NCI-H446 (cell line): ENCODE measurements around the gene NADSYN1.

ENCODE experiments used
- DNase-seq, 2 experiments: peaks; one replicate each; lab custom pipeline; 2025; lab: John Stamatoyannopoulos, UW

Gene NADSYN1

DNA sequence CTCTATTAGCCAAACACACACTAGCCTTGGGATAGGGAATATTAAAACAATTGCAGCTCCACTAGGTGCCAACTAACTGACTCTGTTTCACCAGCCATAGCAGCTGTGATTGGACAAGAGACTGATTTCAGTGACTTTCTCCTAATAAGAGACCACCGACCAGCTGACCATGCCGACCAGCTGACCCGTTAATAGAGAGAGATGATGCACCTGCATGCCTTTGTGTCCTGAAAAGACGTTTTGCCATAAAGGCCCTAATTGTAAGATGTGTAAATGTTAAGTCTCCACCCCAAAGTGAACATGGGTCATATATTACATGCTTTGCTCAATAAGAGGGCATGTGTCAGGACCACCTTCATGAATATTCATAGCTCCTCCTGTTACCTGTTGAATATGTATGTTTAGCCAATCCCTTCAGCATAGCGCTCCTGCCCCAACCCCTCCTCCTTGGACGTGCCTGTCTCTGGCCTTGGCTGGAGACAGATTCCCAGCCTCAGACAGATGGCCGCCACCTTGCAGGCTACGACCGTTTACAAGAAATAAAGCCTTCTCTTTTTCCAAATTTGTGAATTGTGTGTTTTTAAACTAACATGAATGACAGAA, 1.3 kb upstream of the NADSYN1 start:
- DNase-seq, result peak in 1 of 2 experiments; percentile 44

DNA sequence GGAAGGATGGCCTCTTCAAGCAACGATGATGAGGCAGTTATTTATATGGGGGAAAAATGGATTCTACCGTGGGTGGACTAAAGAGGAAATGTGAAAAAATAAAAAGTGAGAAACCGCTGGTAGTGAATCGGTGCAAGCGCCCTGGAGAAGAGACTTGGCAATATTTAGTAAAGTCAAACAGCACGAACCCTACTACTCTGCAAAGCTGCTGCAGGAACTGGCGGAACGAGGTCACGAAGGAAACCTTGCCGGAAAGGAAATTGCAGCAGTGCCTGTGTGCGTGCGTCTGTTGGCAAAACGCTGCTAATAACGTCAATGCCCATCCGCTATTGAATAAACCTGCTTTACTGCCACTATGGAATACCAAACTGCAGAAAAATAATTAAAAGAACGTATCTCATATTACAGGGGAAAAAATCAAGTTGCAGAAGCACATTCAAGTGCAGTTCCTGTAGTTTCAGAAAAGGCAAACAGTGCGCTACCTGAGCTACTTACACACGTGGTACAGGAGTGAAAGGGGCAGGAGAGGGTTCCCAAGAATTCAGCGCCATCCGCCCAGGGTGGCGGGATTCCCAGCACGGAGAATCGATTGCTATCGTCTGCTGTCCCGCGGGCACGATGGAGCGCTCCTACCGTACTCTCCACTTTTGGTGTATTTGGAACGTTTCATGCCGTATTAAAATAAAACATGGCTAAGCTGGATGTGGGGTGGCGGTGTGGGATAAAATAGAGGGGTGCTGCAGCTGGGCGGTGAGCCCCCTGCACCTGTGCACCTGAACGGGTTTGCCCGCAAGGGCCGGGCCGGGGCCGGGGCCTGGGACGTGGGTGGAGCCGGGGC, 585 bp upstream of the NADSYN1 start:
- peak in 1 of 2 experiments; percentile 38 for DNase-seq

DNA sequence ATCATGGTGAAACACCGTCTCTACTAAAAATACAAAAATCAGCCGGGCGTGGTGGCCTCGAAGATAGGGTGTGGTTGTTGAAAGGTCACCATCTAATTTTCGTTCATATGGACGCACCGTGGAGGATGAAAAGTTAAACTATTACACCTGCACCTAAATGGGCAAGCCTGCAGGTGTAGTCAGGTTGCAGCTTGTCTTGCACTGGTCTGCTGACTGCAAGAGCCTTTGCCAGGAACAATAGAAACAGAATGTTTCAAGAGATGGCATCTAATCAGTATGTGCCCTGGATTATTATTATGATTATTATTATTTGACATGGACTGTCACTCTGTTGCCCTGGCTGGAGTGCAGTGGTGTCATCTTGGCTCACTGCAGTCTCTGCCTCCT, 908 bp downstream of the NADSYN1 start:
- DNase-seq, result no peak

DNA sequence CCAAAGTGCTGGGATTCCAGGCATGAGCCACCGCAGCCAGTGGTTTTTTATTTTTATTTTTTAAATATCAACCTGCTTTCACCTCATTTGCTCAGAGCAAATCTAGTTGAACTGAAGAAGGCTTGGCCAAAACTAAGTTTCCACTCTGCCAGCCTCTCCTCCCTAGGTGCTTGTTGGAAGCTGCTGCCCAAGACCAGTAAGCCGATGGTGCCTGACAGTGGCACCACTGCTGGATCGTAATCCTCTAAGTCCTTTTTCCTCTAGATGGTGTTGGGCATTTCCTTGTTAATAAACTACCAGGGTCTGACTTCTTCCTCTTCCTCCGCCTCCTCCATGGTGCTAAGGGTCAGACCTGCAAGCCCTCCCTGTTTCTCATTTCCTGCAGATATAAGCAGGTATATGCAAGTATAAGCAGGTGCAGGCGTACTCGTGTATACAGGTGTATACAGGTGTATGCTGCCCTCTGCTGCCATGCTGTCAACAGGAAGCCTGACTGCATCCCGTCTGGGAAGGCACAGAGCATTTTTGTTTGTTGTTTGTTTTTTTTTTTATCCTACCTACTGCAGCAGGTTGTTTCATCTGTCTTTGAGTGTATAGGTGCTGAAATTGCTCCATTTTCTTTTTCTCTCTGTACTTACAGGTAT, 1.6 kb downstream of the NADSYN1 start:
- DNase-seq, result no peak

DNA sequence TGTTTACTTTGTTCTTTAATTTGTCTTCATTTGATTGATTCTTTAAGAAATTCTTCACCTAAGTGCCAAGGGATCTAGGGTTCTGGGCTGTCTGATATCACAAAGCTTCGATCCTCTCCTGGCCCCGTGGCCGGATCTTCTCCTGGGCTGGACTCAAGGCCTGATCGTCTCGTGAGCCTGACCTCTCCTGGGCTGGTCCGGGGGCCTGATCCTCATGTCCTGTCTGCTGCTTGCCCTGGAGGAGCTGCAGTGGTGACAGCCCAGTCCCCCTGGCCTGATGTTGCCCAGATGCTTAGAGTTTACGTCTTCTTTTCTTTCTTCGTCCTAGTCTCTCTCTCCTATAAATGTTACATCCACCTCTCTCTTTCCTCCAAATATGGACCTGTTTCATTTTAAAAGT, 3.3 kb downstream of the NADSYN1 start:
- DNase-seq, result no peak

DNA sequence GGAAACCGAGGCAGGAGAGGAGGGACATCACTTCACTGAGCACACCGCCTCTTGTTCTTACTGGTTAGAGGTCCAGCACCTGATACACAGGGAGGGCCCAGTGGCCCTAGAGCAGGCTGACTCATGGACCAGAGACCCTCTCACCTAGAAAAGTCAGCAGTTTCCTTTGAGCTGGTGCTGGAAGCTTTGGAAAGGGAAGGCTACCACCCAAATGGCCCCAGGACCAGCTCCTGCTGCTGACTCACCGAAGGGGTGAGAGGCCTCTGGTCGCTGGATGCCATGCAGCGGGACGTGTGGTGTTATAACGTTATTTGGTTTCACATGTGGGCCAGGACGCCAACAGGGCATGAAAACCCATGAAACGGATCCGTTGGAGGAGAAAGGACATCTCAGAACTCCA, 3.8 kb downstream of the NADSYN1 start:
- DNase-seq, result no peak

DNA sequence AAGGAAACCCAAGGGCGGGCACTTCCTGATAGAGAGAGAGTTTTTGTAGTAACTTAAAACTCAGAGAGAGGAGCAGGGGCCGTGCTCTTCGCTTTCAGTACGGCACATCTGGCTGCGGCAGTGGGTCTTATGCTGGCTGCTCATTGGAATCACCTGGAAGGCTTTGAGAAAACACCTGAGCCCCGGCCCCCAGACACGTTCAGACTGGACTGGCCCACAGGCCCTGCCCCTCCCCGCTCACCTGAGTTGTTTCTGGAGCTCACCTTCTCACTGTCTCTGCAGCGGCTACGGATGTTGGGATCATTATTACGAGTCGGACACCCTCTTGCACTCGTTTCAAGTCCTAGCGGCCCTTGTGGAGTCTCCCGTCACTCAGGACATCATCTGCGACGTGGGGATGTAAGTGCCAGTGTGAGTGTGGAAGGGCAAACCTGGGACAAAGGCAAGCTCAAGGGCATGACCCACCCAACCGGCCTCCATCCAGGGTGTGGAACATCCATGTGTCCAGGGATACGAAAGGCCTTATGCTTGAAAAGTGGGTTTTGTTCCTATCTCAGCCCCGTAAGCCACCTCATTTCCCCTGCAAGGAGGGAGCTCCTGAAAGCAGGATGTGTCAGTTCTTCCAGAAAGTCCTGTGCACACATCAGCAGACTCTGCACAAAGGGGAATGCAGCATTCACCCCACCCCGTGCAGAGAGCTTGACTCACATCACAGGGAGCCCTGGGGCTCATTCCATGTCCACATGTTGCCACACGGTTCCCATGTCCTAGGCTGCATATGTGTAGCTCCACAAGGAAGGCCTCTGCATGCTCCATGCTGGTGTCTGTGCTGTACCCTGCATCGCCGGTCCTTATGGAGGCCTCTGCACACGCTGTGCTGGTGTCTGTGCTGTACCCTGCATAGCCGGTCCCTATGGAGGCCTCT, 5.4 kb downstream of the NADSYN1 start:
- no peak for DNase-seq

DNA sequence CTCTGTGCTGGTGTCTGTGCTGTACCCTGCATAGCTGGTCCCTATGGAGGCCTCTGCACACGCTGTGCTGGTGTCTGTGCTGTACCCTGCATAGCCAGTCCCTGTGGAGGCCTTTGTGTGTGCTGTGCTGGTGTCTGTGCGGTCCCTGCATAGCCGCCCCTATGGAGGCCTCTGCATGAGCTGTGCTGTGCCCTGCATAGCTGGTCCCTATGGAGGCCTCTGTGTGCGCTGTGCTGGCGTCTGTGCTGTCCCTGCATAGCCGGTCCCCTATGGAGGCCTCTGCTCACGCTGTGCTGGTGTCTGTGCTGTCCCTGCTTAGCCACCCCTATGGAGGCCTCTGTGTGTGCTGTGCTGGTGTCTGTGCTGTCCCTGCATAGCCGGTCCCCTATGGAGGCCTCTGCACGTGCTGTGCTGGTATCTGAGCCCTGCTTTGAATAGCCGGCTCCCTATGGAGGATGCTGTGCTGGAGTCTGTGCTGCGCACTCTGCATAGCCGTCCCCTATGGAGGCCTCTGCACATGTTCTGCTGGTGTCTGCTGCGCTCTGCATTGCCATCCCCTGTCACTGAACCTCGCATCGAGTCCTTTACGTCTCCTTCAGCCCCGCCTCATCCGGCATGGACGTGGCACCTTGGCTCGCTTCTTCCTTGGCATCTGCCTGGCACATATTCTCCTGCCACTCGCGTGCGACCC, 6.2 kb downstream of the NADSYN1 start:
- DNase-seq, result no peak

DNA sequence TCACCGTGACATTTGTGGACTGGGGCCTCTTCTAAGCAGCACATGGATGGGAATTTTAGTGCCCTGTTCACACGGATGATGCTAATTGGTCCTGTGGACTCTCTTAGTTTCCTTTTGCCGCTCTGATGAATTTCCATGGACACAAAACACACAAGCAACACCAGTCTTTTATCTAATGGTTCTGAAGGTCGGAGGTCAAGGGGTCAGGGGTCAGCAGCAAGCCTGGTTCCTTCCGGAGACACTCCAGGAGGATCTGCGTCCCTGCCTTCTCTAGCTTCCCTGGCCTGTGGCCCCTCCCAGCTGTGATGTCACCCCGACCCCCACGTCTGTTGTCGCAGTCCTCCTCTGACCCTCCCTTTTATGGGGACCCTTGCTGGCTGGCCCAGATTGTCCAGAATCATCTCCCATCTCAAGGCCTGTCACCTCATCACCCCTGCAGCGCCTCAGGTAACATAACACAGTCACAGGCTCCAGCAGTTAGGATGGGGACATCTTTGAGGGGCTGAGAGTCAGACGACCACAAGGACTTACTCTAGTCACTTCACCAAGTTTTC, 6.8 kb downstream of the NADSYN1 start:
- no peak for DNase-seq

DNA sequence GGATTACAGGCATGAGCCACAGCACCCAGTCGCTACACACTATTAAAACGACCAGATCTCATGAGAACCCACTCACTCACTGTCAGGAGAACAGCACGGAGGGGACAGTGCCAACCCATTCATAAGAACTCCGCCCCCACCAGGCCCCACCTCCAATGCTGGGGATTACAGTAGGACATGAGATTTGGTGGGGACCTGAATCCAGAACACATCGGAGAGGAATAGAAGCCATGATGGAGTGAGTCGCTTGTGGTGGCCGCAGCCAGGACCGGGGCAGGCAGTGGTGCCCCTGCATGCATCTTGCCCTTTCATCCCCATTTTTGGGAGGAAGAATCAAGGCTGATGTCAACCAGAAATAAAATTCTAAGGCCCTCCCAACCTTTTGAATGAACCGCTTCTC, 8.7 kb downstream of the NADSYN1 start:
- DNase-seq, result no peak

DNA sequence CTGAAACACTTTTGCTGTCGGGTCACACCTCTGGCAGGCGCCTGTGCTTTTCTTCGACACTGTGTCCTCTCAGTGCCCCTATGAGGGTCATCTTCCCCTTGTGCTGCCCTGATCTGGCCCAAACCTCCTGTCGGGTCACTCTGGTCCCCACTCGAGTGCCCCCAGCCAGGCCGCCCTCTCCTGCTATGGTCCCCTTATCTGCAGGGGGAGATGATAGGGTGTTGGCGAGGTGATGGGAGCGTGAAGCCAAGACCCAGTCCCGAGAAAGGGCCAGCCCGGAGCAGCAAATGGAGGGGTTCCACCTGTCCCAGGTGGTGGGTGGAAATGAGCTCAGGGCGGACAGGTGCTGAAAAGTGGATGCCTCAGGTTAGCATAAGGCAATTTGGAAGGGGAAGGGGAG, 9.7 kb downstream of the NADSYN1 start:
- no peak for DNase-seq

DNA sequence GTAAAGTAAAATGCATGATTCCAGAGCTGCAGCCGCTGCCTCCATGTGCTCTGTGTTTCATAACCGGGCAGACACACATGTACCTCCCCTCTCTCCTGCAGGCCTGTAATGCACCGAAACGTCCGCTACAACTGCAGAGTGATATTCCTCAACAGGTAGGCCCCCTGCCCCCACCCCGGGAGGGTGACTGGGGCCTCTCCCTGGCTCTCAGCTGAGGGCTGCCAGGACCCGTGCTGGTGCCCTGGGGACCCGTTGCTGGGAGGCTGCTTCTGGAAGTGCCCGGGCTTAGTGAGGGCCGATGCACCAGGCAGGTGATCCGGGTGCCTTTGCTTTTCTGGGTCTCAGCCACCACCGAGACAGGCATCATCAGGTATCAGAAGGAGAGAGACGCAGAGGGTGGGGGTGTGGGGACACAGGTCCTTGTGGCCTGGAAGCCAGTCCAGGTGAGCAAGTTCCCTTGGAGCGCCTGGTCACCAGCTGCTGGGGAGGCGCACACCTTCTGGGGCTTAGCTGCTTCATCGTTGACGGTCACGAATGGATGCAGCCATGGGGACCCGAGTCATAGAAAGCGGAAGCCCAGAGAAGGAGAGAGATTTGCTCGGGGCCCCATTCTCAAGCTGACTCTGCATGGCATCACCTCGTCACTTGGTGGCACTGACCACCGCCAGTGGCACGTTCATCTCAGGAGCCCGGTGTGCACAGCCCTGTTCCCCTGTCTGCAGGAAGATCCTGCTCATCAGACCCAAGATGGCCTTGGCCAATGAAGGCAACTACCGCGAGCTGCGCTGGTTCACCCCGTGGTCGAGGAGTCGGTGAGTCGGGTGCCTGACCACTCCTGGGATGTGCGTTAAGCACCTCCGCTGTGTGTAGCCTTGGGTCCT, 10.6 kb downstream of the NADSYN1 start:
- no peak for DNase-seq

DNA sequence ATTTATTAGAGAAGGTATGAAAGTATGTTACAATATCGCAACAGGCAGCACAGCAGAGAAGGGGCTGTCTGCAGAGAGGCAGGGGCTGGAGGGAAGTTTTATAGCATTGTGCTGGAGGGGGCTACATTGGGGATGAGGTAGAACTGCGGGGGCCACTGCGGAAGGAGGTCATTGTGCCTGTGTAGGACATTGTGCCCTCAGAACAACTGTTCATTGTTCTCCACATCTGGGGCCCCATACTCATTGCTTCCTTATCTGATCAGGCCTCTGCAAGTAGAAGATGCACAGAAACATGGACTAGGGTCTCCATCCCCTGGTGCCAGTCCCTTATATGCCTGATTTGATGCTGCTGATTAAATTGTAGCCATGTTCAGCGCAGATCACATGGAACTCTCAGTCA, 12.1 kb downstream of the NADSYN1 start:
- no peak for DNase-seq

DNA sequence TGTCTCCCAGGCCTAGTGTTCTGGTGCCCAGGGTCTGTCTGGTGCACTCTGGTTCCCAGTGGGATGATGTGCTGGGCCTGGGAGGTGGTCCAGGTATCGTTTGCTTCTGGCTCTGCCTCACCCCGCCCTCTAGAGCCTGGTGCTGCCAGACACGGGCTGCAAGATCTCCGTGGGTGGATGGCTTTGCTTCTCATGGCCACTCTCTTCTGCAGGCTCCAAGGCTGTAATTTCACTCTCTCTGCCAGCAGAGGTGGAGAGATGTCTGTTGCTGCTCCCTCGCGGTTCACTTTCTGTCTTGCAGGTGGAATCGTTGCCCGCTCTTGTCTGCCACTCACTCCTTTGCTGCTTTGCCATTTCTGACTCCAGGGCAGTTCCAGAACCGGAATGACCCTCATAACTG, 13.4 kb downstream of the NADSYN1 start:
- DNase-seq, result no peak

DNA sequence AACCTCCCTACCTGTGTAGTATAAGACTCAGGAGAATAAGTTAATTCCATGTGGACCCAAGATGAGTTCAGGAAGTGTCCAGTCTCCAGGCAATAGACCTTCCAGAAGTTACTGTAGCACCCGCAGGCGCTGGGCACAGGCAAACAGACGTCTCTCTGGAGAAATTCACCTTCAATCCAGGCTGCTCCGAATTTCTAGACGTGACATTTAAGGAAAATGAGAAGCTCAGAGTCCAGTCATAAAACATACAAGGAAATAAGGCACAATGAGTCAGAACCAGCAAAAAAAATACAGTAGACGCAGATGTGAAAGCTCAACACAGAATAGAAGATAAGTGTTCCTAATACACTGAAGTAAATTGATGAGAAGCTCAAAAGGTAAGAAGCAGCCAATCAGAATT, 14.2 kb downstream of the NADSYN1 start:
- DNase-seq, result no peak

DNA sequence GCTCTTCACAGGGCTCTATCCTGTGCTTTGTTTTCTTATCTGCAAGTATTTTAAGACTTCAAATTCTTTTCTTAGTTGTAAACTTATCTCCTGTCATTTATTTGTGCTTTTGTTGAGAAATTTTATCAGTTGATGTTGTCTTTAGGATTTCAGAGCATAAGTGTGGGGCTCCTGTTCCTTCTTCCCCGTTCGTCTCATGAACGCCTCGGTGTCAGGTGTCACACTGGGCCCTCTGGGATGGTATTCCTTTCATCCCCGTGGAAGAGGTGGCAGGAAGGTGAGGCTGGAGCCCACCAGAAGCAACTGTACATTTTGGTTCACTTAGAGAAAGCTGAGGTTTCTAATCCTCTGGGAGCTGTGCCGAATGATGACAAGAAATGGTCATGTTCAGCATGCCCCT, 17.9 kb downstream of the NADSYN1 start:
- no peak for DNase-seq

DNA sequence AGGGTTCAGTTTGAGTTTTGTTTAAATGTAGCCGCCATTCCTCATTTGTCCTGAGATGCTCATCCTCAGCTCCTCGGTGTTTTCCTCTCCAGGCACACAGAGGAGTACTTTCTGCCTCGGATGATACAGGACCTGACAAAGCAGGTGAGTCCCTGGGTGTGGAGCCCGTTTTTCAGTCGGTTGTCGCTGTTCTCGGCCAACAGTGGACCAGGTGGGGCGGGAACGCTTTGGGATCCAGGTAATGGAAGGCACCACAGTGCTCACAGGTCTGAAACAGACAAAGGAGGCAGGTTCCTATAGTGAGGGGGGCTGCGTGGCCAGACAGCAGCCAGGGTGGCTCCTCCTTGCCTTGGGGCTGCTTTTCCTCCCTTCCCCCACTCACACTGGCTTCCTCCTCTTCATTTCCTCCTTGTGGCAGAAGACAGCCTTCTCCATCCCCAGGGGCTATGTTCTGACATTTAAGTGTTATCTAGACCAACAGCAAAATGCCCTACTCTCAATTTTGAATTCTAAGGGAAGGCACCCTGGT, 19.4 kb downstream of the NADSYN1 start:
- no peak for DNase-seq

DNA sequence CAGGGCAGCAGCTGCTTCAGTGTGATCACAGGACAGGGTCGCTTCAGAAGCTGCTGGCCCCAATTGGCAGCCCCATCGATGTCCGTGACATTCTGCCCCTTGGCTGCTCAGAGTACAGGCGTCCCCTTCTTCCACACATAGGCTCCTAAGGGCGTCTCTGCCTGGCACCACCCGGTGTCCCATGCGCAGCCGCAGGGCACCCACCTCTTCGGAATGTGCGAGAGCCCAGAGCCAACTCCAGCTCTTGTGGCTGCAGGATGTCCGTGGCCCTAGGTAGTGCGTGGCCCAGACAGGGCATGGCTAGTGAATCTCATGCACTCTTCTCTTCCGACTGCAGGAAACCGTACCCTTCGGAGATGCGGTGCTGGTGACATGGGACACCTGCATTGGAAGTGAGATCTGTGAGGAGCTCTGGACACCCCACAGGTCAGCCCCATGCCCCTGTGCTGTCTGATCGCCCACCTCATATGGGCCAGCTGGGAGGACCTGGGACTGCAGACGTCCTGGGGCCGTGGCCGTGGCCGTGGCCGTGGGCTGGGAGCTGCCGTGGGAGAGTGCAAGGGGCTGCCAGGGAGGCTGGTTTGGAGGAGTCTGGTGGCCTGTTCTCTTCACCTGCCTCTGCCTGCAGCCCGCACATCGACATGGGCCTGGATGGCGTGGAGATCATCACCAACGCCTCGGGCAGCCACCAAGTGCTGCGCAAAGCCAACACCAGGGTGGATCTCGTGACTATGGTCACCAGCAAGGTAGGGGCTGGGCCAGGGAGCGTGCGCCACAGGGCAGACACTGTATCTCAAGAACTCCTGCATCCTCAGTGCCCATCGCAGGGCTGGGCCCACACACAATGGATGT, 20.2 kb downstream of the NADSYN1 start:
- no peak for DNase-seq

DNA sequence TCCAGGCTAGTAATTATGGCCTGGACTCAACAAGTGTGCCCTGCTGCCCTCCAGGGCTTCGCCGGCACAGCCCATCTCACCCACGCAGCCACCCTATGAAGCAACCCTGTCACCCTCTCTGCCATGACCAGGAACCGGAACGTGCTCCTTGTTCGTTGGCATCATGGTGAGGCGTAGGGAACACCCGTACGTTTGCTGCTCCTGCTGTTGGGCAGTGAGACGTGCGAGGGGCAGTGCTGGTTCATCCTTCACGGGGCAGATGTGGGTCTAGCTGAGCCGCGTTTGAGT, 20.7 kb downstream of the NADSYN1 start:
- no peak for DNase-seq
